ENCODE measurements around the gene PARP15.

DNA sequence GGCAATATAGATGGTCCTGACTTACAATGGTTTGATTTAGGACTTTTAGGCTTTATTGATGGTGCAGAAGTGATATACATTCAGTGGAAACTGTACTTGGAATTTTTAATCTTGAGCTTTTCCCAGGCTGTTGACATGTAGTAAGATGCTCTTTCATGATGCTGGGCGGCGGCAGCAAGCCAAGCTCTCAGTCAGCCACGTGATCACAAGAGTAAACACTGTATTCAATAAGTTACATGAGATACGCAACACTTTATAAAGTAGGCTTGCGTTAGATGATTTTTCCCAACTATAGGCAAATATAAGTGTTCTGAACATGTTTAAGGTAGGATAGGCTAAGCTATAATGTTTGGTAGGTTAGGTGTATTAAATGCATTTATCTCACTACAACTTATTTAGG, 31.3 kb upstream of the PARP15 start:
- TF ChIP-seq EZH2 (IDR thresholded peaks at IDR 0.05; ENCODE audit: low read length, missing control alignments): no peak
- TF ChIP-seq, protein P1, sequence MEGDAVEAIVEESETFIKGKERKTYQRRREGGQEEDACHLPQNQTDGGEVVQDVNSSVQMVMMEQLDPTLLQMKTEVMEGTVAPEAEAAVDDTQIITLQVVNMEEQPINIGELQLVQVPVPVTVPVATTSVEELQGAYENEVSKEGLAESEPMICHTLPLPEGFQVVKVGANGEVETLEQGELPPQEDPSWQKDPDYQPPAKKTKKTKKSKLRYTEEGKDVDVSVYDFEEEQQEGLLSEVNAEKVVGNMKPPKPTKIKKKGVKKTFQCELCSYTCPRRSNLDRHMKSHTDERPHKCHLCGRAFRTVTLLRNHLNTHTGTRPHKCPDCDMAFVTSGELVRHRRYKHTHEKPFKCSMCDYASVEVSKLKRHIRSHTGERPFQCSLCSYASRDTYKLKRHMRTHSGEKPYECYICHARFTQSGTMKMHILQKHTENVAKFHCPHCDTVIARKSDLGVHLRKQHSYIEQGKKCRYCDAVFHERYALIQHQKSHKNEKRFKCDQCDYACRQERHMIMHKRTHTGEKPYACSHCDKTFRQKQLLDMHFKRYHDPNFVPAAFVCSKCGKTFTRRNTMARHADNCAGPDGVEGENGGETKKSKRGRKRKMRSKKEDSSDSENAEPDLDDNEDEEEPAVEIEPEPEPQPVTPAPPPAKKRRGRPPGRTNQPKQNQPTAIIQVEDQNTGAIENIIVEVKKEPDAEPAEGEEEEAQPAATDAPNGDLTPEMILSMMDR (conservative IDR thresholded peaks at IDR 0.05 in 1 of 2, IDR thresholded peaks at IDR 0.05 in 1 of 2; ENCODE audit: low read depth in 1 of 2, low read length in 2 of 2): no peak
